ENCODE measurements around the gene S100A3.

Gene S100A3

DNA sequence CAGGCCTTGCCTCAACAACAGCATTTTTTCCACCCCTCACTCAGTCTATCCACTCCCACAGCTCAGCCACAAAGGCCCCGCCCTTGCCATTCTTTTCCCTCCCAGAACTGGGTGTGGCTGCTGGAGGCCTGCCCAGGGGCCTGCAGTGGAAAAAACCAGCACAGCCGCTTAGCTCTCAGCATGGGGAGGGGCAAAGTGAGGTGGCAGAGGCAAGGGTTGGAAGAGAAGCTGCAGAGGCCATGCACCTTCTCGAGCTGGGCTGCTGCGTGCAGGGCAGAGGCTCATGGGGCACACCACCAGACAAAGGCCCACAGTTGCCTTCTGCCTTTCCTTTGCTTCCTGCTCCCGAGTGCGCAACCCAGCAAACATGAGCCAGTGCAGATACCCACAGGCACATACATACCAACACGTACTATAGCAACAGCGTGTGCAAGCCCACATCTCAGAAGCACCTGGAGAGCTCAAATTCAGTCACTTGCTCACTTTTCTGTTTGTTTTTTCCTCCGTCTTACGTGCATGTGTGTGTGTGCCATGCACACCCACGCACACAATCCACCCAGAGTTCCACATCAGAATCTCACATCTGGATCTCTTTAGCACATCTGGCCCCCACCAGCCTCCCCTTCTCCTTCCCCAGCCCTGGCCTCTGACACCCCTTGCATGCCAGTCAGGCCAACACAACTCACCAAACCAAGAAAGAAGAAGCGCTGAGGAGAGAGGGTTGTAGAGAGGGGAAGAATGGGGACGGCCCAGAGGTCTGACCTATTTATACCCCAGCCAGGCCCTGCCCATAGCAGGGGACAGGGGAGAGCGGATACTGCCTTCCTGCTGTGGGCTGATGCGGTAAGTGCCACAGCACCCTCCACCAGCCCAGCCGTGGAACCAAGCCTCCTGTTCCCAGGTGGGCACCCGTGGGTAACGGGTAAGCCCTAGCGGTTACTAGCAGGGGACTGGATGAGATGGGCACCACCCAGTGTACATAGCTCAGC is 3.7 kb downstream of the S100A3 start, which contains the start of gene S100A4:
TSS of gene S100A4 (minus strand) at position 740 of the 989 bp plus-strand sequence. CDS start 1,012 bp downstream, outside the sequence.
- Histone ChIP-seq H3K27ac (ENCODE audit: low read length, poor library complexity, severe bottlenecking) (peak within 1 kb of the TSS; percentile 93), H3K14ac (ENCODE audit: low read length in 2 of 2) (peak within 1 kb of the TSS in 1 of 2 experiments; percentile 93), H4K91ac (ENCODE audit: low read length) (peak within 1 kb of the TSS; percentile 99), H2AK5ac (ENCODE audit: low read length, severe bottlenecking) (peak within 1 kb of the TSS; percentile 77), H3K27me3 (ENCODE audit: control insufficient read depth in 1 of 2, insufficient read depth in 1 of 2, low read length in 2 of 2) (no peaks in the 10 kb centered on the region), H3K79me1 (replicated peaks; ENCODE audit: low read length, poor library complexity, severe bottlenecking) (peaks cover 15% of the 10 kb centered on the region), H3K4me1 (ENCODE audit: control insufficient read depth, insufficient read depth, low read depth, low read length) (peaks cover 76% of the 10 kb centered on the region), H2AFZ (ENCODE audit: low read depth, low read length) (peak within 1 kb of the TSS; percentile 29), H3K23ac (ENCODE audit: low read length in 2 of 2) (peak within 1 kb of the TSS in 1 of 2 experiments; percentile 46), H2BK12ac (ENCODE audit: low read length in 2 of 2) (peak within 1 kb of the TSS; percentile 87 to 100), H3K4me3 (ENCODE audit: insufficient read depth in 1 of 2, low read depth in 1 of 2, low read length in 2 of 2) (peak within 1 kb of the TSS; percentile 31 to 87), H2BK120ac (ENCODE audit: low read depth, low read length) (peak within 1 kb of the TSS; percentile 92), H3K18ac (ENCODE audit: low read depth in 1 of 2, low read length in 2 of 2) (peak within 1 kb of the TSS; percentile 89 to 99), H4K8ac (ENCODE audit: low read length) (peak within 1 kb of the TSS; percentile 99), H2BK5ac (ENCODE audit: low read depth, low read length, poor library complexity, severe bottlenecking) (peak within 1 kb of the TSS; percentile 62), H3K4ac (ENCODE audit: low read depth in 1 of 2, low read length in 2 of 2) (peak within 1 kb of the TSS; percentile 95 to 98), H3K9ac (ENCODE audit: low read length) (peak within 1 kb of the TSS; percentile 95), H3K4me2 (ENCODE audit: low read length, poor library complexity, severe bottlenecking) (peak within 1 kb of the TSS; percentile 47), H2BK15ac (ENCODE audit: low read depth, poor library complexity, severe bottlenecking) (peak within 1 kb of the TSS; percentile 99), H3K9me3 (ENCODE audit: control insufficient read depth, low read length) (no peaks in the 10 kb centered on the region), H3K36me3 (ENCODE audit: control insufficient read depth in 1 of 2, insufficient read depth in 2 of 2, low read depth in 1 of 2, low read length in 2 of 2) (peaks cover 12 to 25% of the 10 kb centered on the region in 2 experiments)
- DNase-seq, result peak; percentile 95
- 42% methylated on average over 18 of the region's 19 CpGs for WGBS

GRCh38 chr1:153544453-153545066 is 4.5 kb downstream of the S100A3 start:
- DNase-seq, result no peak
- WGBS, result 45% methylated on average over 10 of the region's 10 CpGs

DNA sequence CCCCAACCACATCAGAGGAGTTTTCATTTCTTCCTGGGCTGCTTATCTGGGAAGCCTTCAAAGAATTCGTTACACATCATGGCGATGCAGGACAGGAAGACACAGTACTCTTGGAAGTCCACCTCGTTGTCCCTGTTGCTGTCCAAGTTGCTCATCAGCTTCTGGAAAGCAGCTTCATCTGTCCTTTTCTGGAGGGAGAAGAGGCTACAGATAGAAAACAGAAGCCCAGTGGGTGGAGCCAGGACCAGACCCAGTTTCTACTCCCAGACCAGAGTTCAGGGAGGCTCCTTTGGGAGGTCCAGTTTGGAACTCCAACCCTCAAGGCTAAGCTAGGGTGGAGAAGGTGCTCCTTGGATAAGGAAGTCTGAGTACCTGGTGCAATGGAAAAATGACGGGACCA is 5.3 kb downstream of the S100A3 start:
- Histone ChIP-seq H3K14ac (ENCODE audit: low read length in 2 of 2) (no peak overlapping the region), H3K36me3 (ENCODE audit: control insufficient read depth in 1 of 2, insufficient read depth in 2 of 2, low read depth in 1 of 2, low read length in 2 of 2) (peaks cover 12 to 25% of the 10 kb centered on the region in 2 experiments), H3K9ac (ENCODE audit: low read length) (peak overlapping the region; percentile 95), H3K27ac (ENCODE audit: low read length, poor library complexity, severe bottlenecking) (no peak overlapping the region), H3K4me3 (ENCODE audit: insufficient read depth in 1 of 2, low read depth in 1 of 2, low read length in 2 of 2) (peak overlapping the region in 1 of 2 experiments; percentile 87), H3K4ac (ENCODE audit: low read depth in 1 of 2, low read length in 2 of 2) (no peak overlapping the region), H2BK15ac (ENCODE audit: low read depth, poor library complexity, severe bottlenecking) (no peak overlapping the region), H3K4me1 (ENCODE audit: control insufficient read depth, insufficient read depth, low read depth, low read length) (peaks cover 74% of the 10 kb centered on the region), H2BK12ac (ENCODE audit: low read length in 2 of 2) (no peak overlapping the region), H4K91ac (ENCODE audit: low read length) (no peak overlapping the region), H3K4me2 (ENCODE audit: low read length, poor library complexity, severe bottlenecking) (no peak overlapping the region), H4K8ac (ENCODE audit: low read length) (no peak overlapping the region), H2AFZ (ENCODE audit: low read depth, low read length) (no peak overlapping the region), H3K27me3 (ENCODE audit: control insufficient read depth in 1 of 2, insufficient read depth in 1 of 2, low read length in 2 of 2) (no peaks in the 10 kb centered on the region), H2BK5ac (ENCODE audit: low read depth, low read length, poor library complexity, severe bottlenecking) (no peak overlapping the region), H3K79me1 (replicated peaks; ENCODE audit: low read length, poor library complexity, severe bottlenecking) (peaks cover 15% of the 10 kb centered on the region), H3K9me3 (ENCODE audit: control insufficient read depth, low read length) (no peaks in the 10 kb centered on the region), H2BK120ac (ENCODE audit: low read depth, low read length) (no peak overlapping the region), H3K23ac (ENCODE audit: low read length in 2 of 2) (no peak overlapping the region), H3K18ac (ENCODE audit: low read depth in 1 of 2, low read length in 2 of 2) (no peak overlapping the region), H2AK5ac (ENCODE audit: low read length, severe bottlenecking) (peak overlapping the region; percentile 80)
- 95% methylated on average over 3 of the region's 4 CpGs for WGBS
- DNase-seq, result no peak

More at GRCh38 chr1:153544453-153545066, 4.5 kb downstream of the S100A3 start:
- H3K36me3 ChIP-seq (ENCODE audit: control insufficient read depth in 1 of 2, insufficient read depth in 2 of 2, low read depth in 1 of 2, low read length in 2 of 2), result peaks cover 12 to 25% of the 10 kb centered on the region in 2 experiments
- peak overlapping the region; percentile 73 for H2BK15ac ChIP-seq (ENCODE audit: low read depth, poor library complexity, severe bottlenecking)
- peak overlapping the region; percentile 8 to 87 for H3K4me3 ChIP-seq (ENCODE audit: insufficient read depth in 1 of 2, low read depth in 1 of 2, low read length in 2 of 2)
- peak overlapping the region in 1 of 2 experiments; percentile 3 for H3K23ac ChIP-seq (ENCODE audit: low read length in 2 of 2)
- H2BK120ac ChIP-seq (ENCODE audit: low read depth, low read length), result peak overlapping the region; percentile 92
- H4K8ac ChIP-seq (ENCODE audit: low read length), result peak overlapping the region; percentile 99
- peak overlapping the region; percentile 54 for H2AK5ac ChIP-seq (ENCODE audit: low read length, severe bottlenecking)
- peak overlapping the region; percentile 95 to 98 for H3K4ac ChIP-seq (ENCODE audit: low read depth in 1 of 2, low read length in 2 of 2)
- H2BK5ac ChIP-seq (ENCODE audit: low read depth, low read length, poor library complexity, severe bottlenecking), result peak overlapping the region; percentile 62
- H3K9ac ChIP-seq (ENCODE audit: low read length), result peak overlapping the region; percentile 95
- peak overlapping the region; percentile 89 to 90 for H3K18ac ChIP-seq (ENCODE audit: low read depth in 1 of 2, low read length in 2 of 2)
- peak overlapping the region; percentile 18 for H3K4me2 ChIP-seq (ENCODE audit: low read length, poor library complexity, severe bottlenecking)
- H3K27me3 ChIP-seq (ENCODE audit: control insufficient read depth in 1 of 2, insufficient read depth in 1 of 2, low read length in 2 of 2), result no peaks in the 10 kb centered on the region
- no peaks in the 10 kb centered on the region for H3K9me3 ChIP-seq (ENCODE audit: control insufficient read depth, low read length)
- peak overlapping the region; percentile 85 for H2BK12ac ChIP-seq (ENCODE audit: low read length in 2 of 2)
- peaks cover 15% of the 10 kb centered on the region for H3K79me1 ChIP-seq (replicated peaks; ENCODE audit: low read length, poor library complexity, severe bottlenecking)
- peak overlapping the region; percentile 90 for H3K27ac ChIP-seq (ENCODE audit: low read length, poor library complexity, severe bottlenecking)
- H3K4me1 ChIP-seq (ENCODE audit: control insufficient read depth, insufficient read depth, low read depth, low read length), result peaks cover 78% of the 10 kb centered on the region
- H4K91ac ChIP-seq (ENCODE audit: low read length), result peak overlapping the region; percentile 94
- H3K14ac ChIP-seq (ENCODE audit: low read length in 2 of 2), result peak overlapping the region in 1 of 2 experiments; percentile 92
- H2AFZ ChIP-seq (ENCODE audit: low read depth, low read length), result peak overlapping the region; percentile 29

Measured in mesenchymal stem cell (in vitro differentiated cells and primary cell).